Gastroesophageal sphincter (tissue), 4 donors: ENCODE results near the gene GBX1. TPM values are rescaled to one million over a fixed set of nuclear protein-coding genes. Genes with fewer than 3 reads are reported as not detected.

ENCODE experiments used
- ATAC-seq: fragments of 150-250 bp; one replicate; pipeline ENCODE4 v1.9.1; 2016; ENCODE audit warnings: mild to moderate bottlenecking, moderate library complexity
- H3K27ac ChIP-seq, 4 donors: fragments of 200-600 bp; sonication (generic) in 3 of 4; 1 replicate in 3 of 4; 2 replicates in 1 of 4; pipeline ENCODE4 v1.5.1; 2016 to 2019
- H3K27me3 ChIP-seq: fragments of 200-600 bp; sonication (generic); one replicate; pipeline ENCODE4 v1.5.1; 2019
- H3K36me3 ChIP-seq, 2 donors: fragments of 200-600 bp; sonication (generic); one replicate each; pipeline ENCODE4 v1.5.1; 2019; ENCODE audit warnings: control low read depth in 1 of 2
- H3K4me1 ChIP-seq, 3 donors: fragments of 200-600 bp; sonication (generic); 1 replicate in 2 of 3; 2 replicates in 1 of 3; pipeline ENCODE4 v1.5.1; 2016 to 2019; ENCODE audit warnings: control low read depth in 2 of 3
- H3K4me3 ChIP-seq, 2 donors: fragments of 200-600 bp; sonication (generic); one replicate each; pipeline ENCODE4 v1.5.1; 2019; ENCODE audit warnings: mild to moderate bottlenecking in 1 of 2, moderate library complexity in 1 of 2
- H3K9me3 ChIP-seq, 3 donors: fragments of 200-600 bp; sonication (generic); one replicate each; pipeline ENCODE4 v1.5.1; 2017 to 2019; ENCODE audit warnings: control low read depth in 2 of 3
- CTCF ChIP-seq, 4 experiments: fragments of 200-600 bp in 2 of 4; fragments of 450-650 bp in 2 of 4; sonication (generic) in 1 of 4; IDR thresholded peaks; one replicate each; pipeline ENCODE4 v1.5.1; 2017 to 2019; ENCODE audit warnings: antibody characterized with exemption in 4 of 4, mild to moderate bottlenecking in 2 of 4, moderate library complexity in 2 of 4
- EP300 ChIP-seq: sonication (generic); formaldehyde crosslinking; IDR thresholded peaks from one replicate; pipeline ENCODE4 v1.6.1; 2017; ENCODE audit warnings: antibody characterized with exemption, mild to moderate bottlenecking
- POLR2A ChIP-seq, 2 donors: fragments of 450-650 bp; IDR thresholded peaks; one replicate each; pipeline ENCODE4 v1.6.1; 2017; ENCODE audit warnings: antibody characterized with exemption in 2 of 2, mild to moderate bottlenecking in 2 of 2, moderate library complexity in 1 of 2
- POLR2AphosphoS5 ChIP-seq: sonication (generic); formaldehyde crosslinking; IDR thresholded peaks from one replicate; pipeline ENCODE4 v1.6.1; 2017; ENCODE audit warnings: antibody characterized with exemption
- WGBS, 2 donors: methylation state at CpG; one replicate each; pipeline ENCODE4 v1.1.5; 2018; ENCODE audit warnings: low coverage in 1 of 2; 5-methylcytosine and 5-hydroxymethylcytosine counted together
- total RNA-seq, 4 donors: library from RNA; depleted of rRNA; stranded (reverse); fragments of >200 nt; gene quantifications; one replicate each; pipeline ENCODE4 v1.1.0, GENCODE V29; 2016

Gene GBX1
- total RNA-seq, 4 donors from 2014 or later = not detected

GRCh38 chr7:151142686-151143040 is 24.8 kb downstream of the GBX1 start:
- Histone ChIP-seq H3K9me3 (no peaks in the 10 kb centered on the region), H3K27ac (no peak overlapping the region), H3K4me1 (no peaks in the 10 kb centered on the region), H3K36me3 (peaks cover 0 to 75% of the 10 kb centered on the region in 2 donors), H3K4me3 (no peak overlapping the region), H3K27me3 (no peaks in the 10 kb centered on the region)
- no peak for ATAC-seq
- WGBS, 2 donors = 70% methylated on average over 6 of the region's 10 CpGs; no CpG with 5 or more reads in 1 of the 2 donors
- TF ChIP-seq POLR2AphosphoS5 = no peak

GRCh38 chr7:151141855-151142685 is 25.4 kb downstream of the GBX1 start:
- TF ChIP-seq POLR2AphosphoS5 = no peak
- no peak for ATAC-seq
- Histone ChIP-seq H3K27ac (no peak overlapping the region), H3K9me3 (no peaks in the 10 kb centered on the region), H3K27me3 (no peaks in the 10 kb centered on the region), H3K36me3 (peaks cover 0 to 81% of the 10 kb centered on the region in 2 donors), H3K4me3 (no peak overlapping the region), H3K4me1 (no peaks in the 10 kb centered on the region)
- 82 to 92% methylated on average over 4 to 6 of the region's 31 CpGs for WGBS, 2 donors

- Histone ChIP-seq H3K27ac (no peak overlapping the region), H3K9me3 (no peaks in the 10 kb centered on the region), H3K4me3 (no peak overlapping the region), H3K36me3 (peaks cover 0 to 88% of the 10 kb centered on the region in 2 donors), H3K27me3 (no peaks in the 10 kb centered on the region), H3K4me1 (no peaks in the 10 kb centered on the region)
- TF ChIP-seq EP300 (no peak), POLR2A (IDR thresholded peaks at IDR 0.05) (no peak), CTCF (IDR thresholded peaks at IDR 0.05) (no peak), POLR2AphosphoS5 (no peak)
- no peak for ATAC-seq
- WGBS, 2 donors = 88% methylated on average over 5 to 6 of the region's 9 CpGs
These were observed 26.1 kb downstream of the GBX1 start for GRCh38 chr7:151141311-151141854.

GRCh38 chr7:151140826-151141225 is 26.7 kb downstream of the GBX1 start:
- peaks cover 0 to 94% of the 10 kb centered on the region in 2 donors for H3K36me3 ChIP-seq

GRCh38 chr7:151139791-151140190 is 27.7 kb downstream of the GBX1 start:
- Histone ChIP-seq H3K36me3 (peaks cover 0 to 100% of the 10 kb centered on the region in 2 donors), H3K9me3 (no peaks in the 10 kb centered on the region), H3K27me3 (no peaks in the 10 kb centered on the region), H3K4me3 (no peak overlapping the region), H3K4me1 (no peaks in the 10 kb centered on the region), H3K27ac (no peak overlapping the region)
- ATAC-seq = no peak
- TF ChIP-seq POLR2AphosphoS5 (no peak), CTCF (IDR thresholded peaks at IDR 0.05) (no peak), POLR2A (IDR thresholded peaks at IDR 0.05) (no peak), EP300 (no peak)
- WGBS, 2 donors = 72 to 85% methylated on average over 2 to 4 of the region's 9 CpGs

More at GRCh38 chr7:151140826-151141225, 26.7 kb downstream of the GBX1 start:
- Histone ChIP-seq H3K27ac (no peak overlapping the region), H3K4me1 (no peaks in the 10 kb centered on the region), H3K27me3 (no peaks in the 10 kb centered on the region), H3K9me3 (no peaks in the 10 kb centered on the region), H3K4me3 (no peak overlapping the region)
- no peak for ATAC-seq
- WGBS, 2 donors = 50 to 100% methylated on average over 1 of the region's 7 CpGs
- TF ChIP-seq POLR2AphosphoS5 = no peak

GRCh38 chr7:151139071-151139790 is 28.3 kb downstream of the GBX1 start:
- Histone ChIP-seq H3K36me3 (peaks cover 0 to 100% of the 10 kb centered on the region in 2 donors), H3K27me3 (no peaks in the 10 kb centered on the region), H3K4me3 (no peak overlapping the region), H3K9me3 (no peaks in the 10 kb centered on the region), H3K4me1 (no peaks in the 10 kb centered on the region), H3K27ac (no peak overlapping the region)
- WGBS, 2 donors = 100% methylated on average over 1 of the region's 18 CpGs; no CpG with 5 or more reads in 1 of the 2 donors
- no peak for ATAC-seq
- TF ChIP-seq POLR2AphosphoS5 (no peak), CTCF (IDR thresholded peaks at IDR 0.05) (no peak), EP300 (no peak), POLR2A (IDR thresholded peaks at IDR 0.05) (no peak)
